GM21381 (cell line): ENCODE data around the gene MYO5C.
A peak's percentile ranks its signal among the peaks of the same experiment; 100 is the strongest.
"Not testable (repeated sequence)": the region's sequence is repeated elsewhere in the genome, so short reads cannot be mapped to it uniquely, and the experiment has no call there.

Source experiments
- ATAC-seq: cut with Tn5 transposase; IDR thresholded peaks from one replicate; pipeline ENCODE4 v1.9.1; 2021; ENCODE audit warnings: mild to moderate bottlenecking, moderate library complexity; ENCODE audit not compliant: unreplicated experiment

MYO5C gene

GRCh38 chr15:52243697-52244555 lies 51.7 kb downstream of the MYO5C start:
- no peak for ATAC-seq

GRCh38 chr15:52243286-52243685 lies 52.3 kb downstream of the MYO5C start:
- ATAC-seq: no peak

- ATAC-seq: no peak
These were observed 54.1 kb downstream of the MYO5C start for GRCh38 chr15:52241489-52241888.

GRCh38 chr15:52240166-52240565 lies 55.4 kb downstream of the MYO5C start:
- no peak for ATAC-seq

- ATAC-seq: not testable (repeated sequence)
These were observed 56.5 kb downstream of the MYO5C start for GRCh38 chr15:52238989-52239525.

- no peak for ATAC-seq
These were observed 57.5 kb downstream of the MYO5C start for GRCh38 chr15:52238149-52238548.

- no peak for ATAC-seq
These were observed 59.6 kb downstream of the MYO5C start for GRCh38 chr15:52236013-52236412.

GRCh38 chr15:52234596-52235541 lies 60.7 kb downstream of the MYO5C start:
- ATAC-seq: peak; percentile 48

GRCh38 chr15:52233405-52233804 lies 62.2 kb downstream of the MYO5C start:
- peak; percentile 37 for ATAC-seq

- peak; percentile 53 for ATAC-seq
These were observed 63.3 kb downstream of the MYO5C start for GRCh38 chr15:52232327-52232726.

- ATAC-seq: no peak
These were observed 65.5 kb downstream of the MYO5C start for GRCh38 chr15:52230073-52230472.

GRCh38 chr15:52228921-52229320 lies 66.7 kb downstream of the MYO5C start:
- no peak for ATAC-seq

GRCh38 chr15:52227456-52227855 lies 68.1 kb downstream of the MYO5C start:
- ATAC-seq: peak; percentile 73

- no peak for ATAC-seq
These were observed 70.4 kb downstream of the MYO5C start for GRCh38 chr15:52225230-52225629.

GRCh38 chr15:52224211-52224610 lies 71.4 kb downstream of the MYO5C start:
- peak; percentile 36 for ATAC-seq

GRCh38 chr15:52221730-52222129 lies 73.9 kb downstream of the MYO5C start:
- ATAC-seq: peak; percentile 47

GRCh38 chr15:52220937-52221660 lies 74.5 kb downstream of the MYO5C start:
- ATAC-seq: no peak

- no peak for ATAC-seq
These were observed 75.4 kb downstream of the MYO5C start for GRCh38 chr15:52220251-52220650.

GRCh38 chr15:52218816-52219215 lies 76.8 kb downstream of the MYO5C start:
- ATAC-seq: no peak

GRCh38 chr15:52218371-52218770 lies 77.2 kb downstream of the MYO5C start:
- ATAC-seq: no peak

- no peak for ATAC-seq
These were observed 78.4 kb downstream of the MYO5C start for GRCh38 chr15:52217186-52217585.
